OCI-LY7 (cell line): Measurements from ENCODE around the gene ZSWIM5. TPM values are rescaled to one million over a fixed set of nuclear protein-coding genes. Genes with fewer than 3 reads are reported as not detected.
"Not testable (repeated sequence)": the region's sequence is repeated elsewhere in the genome, so short reads cannot be mapped to it uniquely, and the experiment has no call there.

Experiments used
- BruUV-seq: library from RNA; stranded (reverse); fragments of 400-500 nt; replicated peaks from 2 replicates; lab custom pipeline; 2021; lab: Mats Ljungman, UMichigan
- CTCF ChIA-PET: fragments of 300-600 bp; sonication (Branson Sonifier 250); formaldehyde crosslinking; loops from one replicate; lab custom pipeline; 2022; ENCODE audit warnings: antibody characterized with exemption; ENCODE audit not compliant: unreplicated experiment; lab: Charles Lee
- POLR2A ChIA-PET: fragments of 300-600 bp; sonication (Branson Sonifier 250); formaldehyde crosslinking; loops from one replicate; lab custom pipeline; 2022; ENCODE audit warnings: antibody characterized with exemption; lab: Charles Lee
- DNase-seq: peaks from one replicate; pipeline ENCODE4 v3.0.0-alpha.2; 2015; ENCODE audit warnings: low spot score
- H2AFZ ChIP-seq: fragments of 200-600 bp; sonication (generic), shearing (Covaris generic); 2 replicates; pipeline ENCODE4 v1.6.1; 2014; ENCODE audit warnings: mild to moderate bottlenecking, antibody characterized with exemption, low read length, moderate library complexity
- H3K27ac ChIP-seq: fragments of 200-600 bp; sonication (generic); 2 replicates; pipeline ENCODE4 v1.5.1; 2014; ENCODE audit warnings: mixed run types, low read depth, mild to moderate bottlenecking, moderate library complexity, low read length, inconsistent platforms; ENCODE audit not compliant: poor library complexity, severe bottlenecking
- H3K36me3 ChIP-seq: fragments of 200-600 bp; sonication (generic); 2 replicates; pipeline ENCODE4 v1.6.1; 2014; ENCODE audit warnings: mild to moderate bottlenecking, antibody characterized with exemption, low read length, moderate library complexity, mixed read lengths; ENCODE audit not compliant: insufficient read depth
- H3K4me1 ChIP-seq: fragments of 200-600 bp; sonication (generic); 2 replicates; pipeline ENCODE4 v1.5.1; 2014; ENCODE audit warnings: mild to moderate bottlenecking, low read length; ENCODE audit not compliant: insufficient read depth, poor library complexity, severe bottlenecking
- H3K4me2 ChIP-seq: fragments of 200-600 bp; sonication (generic); 2 replicates; pipeline ENCODE4 v1.6.1; 2014; ENCODE audit warnings: mild to moderate bottlenecking, low read length
- H3K4me3 ChIP-seq: fragments of 200-600 bp; sonication (generic); 2 replicates; pipeline ENCODE4 v1.5.1; 2014; ENCODE audit warnings: mild to moderate bottlenecking, low read depth, low read length; ENCODE audit not compliant: poor library complexity, severe bottlenecking
- H3K79me2 ChIP-seq: fragments of 200-600 bp; sonication (generic); 2 replicates; pipeline ENCODE4 v1.6.1; 2016; ENCODE audit warnings: low read depth, mild to moderate bottlenecking, low read length, moderate library complexity, mixed read lengths; ENCODE audit not compliant: insufficient read depth
- H3K9me2 ChIP-seq: fragments of 200-600 bp; sonication (generic); 2 replicates; pipeline ENCODE4 v1.6.1; 2016; ENCODE audit warnings: mild to moderate bottlenecking, low read length, mixed read lengths; ENCODE audit not compliant: insufficient read depth
- H3K9me3 ChIP-seq: fragments of 200-600 bp; sonication (generic); 2 replicates; pipeline ENCODE4 v1.6.1; 2014; ENCODE audit warnings: mild to moderate bottlenecking, mixed run types, low read length, mixed read lengths
- H4K20me1 ChIP-seq: fragments of 200-600 bp; sonication (generic); 2 replicates; pipeline ENCODE4 v1.6.1; 2014; ENCODE audit warnings: mild to moderate bottlenecking, antibody characterized with exemption, low read length, moderate library complexity, mixed read lengths; ENCODE audit not compliant: insufficient read depth
- CTCF ChIP-seq: fragments of 200-600 bp; sonication (generic); conservative IDR thresholded peaks from 2 replicates; pipeline ENCODE4 v1.5.1; 2014; ENCODE audit warnings: mild to moderate bottlenecking, antibody characterized with exemption, low read length, moderate library complexity, mixed read lengths
- EZH2phosphoT487 ChIP-seq: fragments of 200-600 bp; sonication (generic); IDR thresholded peaks from 2 replicates; pipeline ENCODE4 v1.6.1; 2018; ENCODE audit warnings: low read depth, borderline replicate concordance, mild to moderate bottlenecking, mixed run types, antibody characterized with exemption, low read length, moderate library complexity, mixed read lengths
- intact Hi-C: fragments of 100-400 bp; cut with micrococcal nuclease; formaldehyde crosslinking; loops from one replicate; pipeline ENCODE4 v1.10.0; 2022; ENCODE audit not compliant: unreplicated experiment
- total RNA-seq, 2 experiments: library from RNA; depleted of rRNA in 1 of 2; stranded (reverse); fragments of >200 nt in 1 of 2; shearing (Covaris generic) in 1 of 2; gene quantifications; 2 replicates each; pipeline ENCODE4 v1.2.3, GENCODE V29; 2014 to 2022

Gene ZSWIM5
- total RNA-seq, 2 experiments from 2014 or later, result 0.28 to 0.42 TPM

GRCh38 chr1:45196863-45197262 lies 9.5 kb downstream of the ZSWIM5 start:
- ChIA-PET POLR2A (no interaction called here), CTCF (no interaction called here)
- no peaks in the 10 kb centered on the region for H3K4me1 ChIP-seq
- no peak for DNase-seq
- no peaks in the 10 kb centered on the region for H4K20me1 ChIP-seq
- no peak overlapping the region for H3K27ac ChIP-seq
- TF ChIP-seq CTCF, result no peak
- no peak for TF ChIP-seq EZH2phosphoT487
- H3K4me3 ChIP-seq, result no peak overlapping the region
- BruUV-seq, result no TSS peak
- H3K36me3 ChIP-seq, result no peaks in the 10 kb centered on the region
- no peaks in the 10 kb centered on the region for H3K79me2 ChIP-seq
- H3K9me3 ChIP-seq, result no peaks in the 10 kb centered on the region
- intact Hi-C loops, result no loop called here
- no peak overlapping the region for H2AFZ ChIP-seq
- H3K9me2 ChIP-seq, result no peaks in the 10 kb centered on the region
- H3K4me2 ChIP-seq, result no peak overlapping the region

GRCh38 chr1:45191418-45191783 lies 15.0 kb downstream of the ZSWIM5 start:
- no TSS peak for BruUV-seq
- Histone ChIP-seq H4K20me1 (no peaks in the 10 kb centered on the region), H3K27ac (no peak overlapping the region), H3K4me2 (no peak overlapping the region), H3K4me1 (no peaks in the 10 kb centered on the region), H3K9me3 (no peaks in the 10 kb centered on the region), H3K79me2 (no peaks in the 10 kb centered on the region), H2AFZ (no peak overlapping the region), H3K36me3 (no peaks in the 10 kb centered on the region), H3K4me3 (no peak overlapping the region), H3K9me2 (no peaks in the 10 kb centered on the region)
- TF ChIP-seq EZH2phosphoT487 (no peak), CTCF (no peak)
- DNase-seq, result no peak
- POLR2A ChIA-PET, result interaction anchor here (0.7 kb wide), 1 partner anchor 392 kb away, joined by 3 read pairs; no protein-coding TSS in a partner anchor
- CTCF ChIA-PET, result no interaction called here
- intact Hi-C loops, result no loop called here

- no peaks in the 10 kb centered on the region for H4K20me1 ChIP-seq
- H3K36me3 ChIP-seq, result no peaks in the 10 kb centered on the region
- H3K79me2 ChIP-seq, result no peaks in the 10 kb centered on the region
- H3K9me3 ChIP-seq, result no peaks in the 10 kb centered on the region
- no peaks in the 10 kb centered on the region for H3K4me1 ChIP-seq
- no peak overlapping the region for H3K4me3 ChIP-seq
- BruUV-seq, result no TSS peak
- no peak overlapping the region for H2AFZ ChIP-seq
- no peak overlapping the region for H3K27ac ChIP-seq
- ChIA-PET CTCF (no interaction called here), POLR2A (no interaction called here)
- TF ChIP-seq EZH2phosphoT487, result no peak
- no peak for TF ChIP-seq CTCF
- H3K9me2 ChIP-seq, result no peaks in the 10 kb centered on the region
- intact Hi-C loops, result no loop called here
- no peak overlapping the region for H3K4me2 ChIP-seq
- no peak for DNase-seq
These were observed 18.7 kb downstream of the ZSWIM5 start for GRCh38 chr1:45187725-45188124.

- BruUV-seq, H2AFZ ChIP-seq: not testable (repeated sequence)
These were observed 26.4 kb downstream of the ZSWIM5 start for GRCh38 chr1:45179918-45180519.

More at GRCh38 chr1:45179918-45180519, 26.4 kb downstream of the ZSWIM5 start:
- CTCF ChIA-PET, H3K79me2 ChIP-seq, H4K20me1 ChIP-seq, H3K9me3 ChIP-seq, H3K27ac ChIP-seq, intact Hi-C loops, H3K4me1 ChIP-seq, H3K36me3 ChIP-seq, H3K4me2 ChIP-seq, POLR2A ChIA-PET, H3K9me2 ChIP-seq, H3K4me3 ChIP-seq, DNase-seq: not testable (repeated sequence)
